Head of caudate nucleus (tissue), 42 donors: ENCODE results near the gene BRD2.

Experiments
- DNase-seq, 42 donors: peaks; one replicate each; pipeline versions ENCODE4 v3.0.0 to v3.0.0-alpha.2; 2020 to 2021; ENCODE audit warnings: mixed read lengths in 7 of 42
- intact Hi-C: fragments of 100-400 bp; cut with DNase I; formaldehyde crosslinking; loops from one replicate; pipeline ENCODE4 v1.15.0; 2022

Gene BRD2

DNA sequence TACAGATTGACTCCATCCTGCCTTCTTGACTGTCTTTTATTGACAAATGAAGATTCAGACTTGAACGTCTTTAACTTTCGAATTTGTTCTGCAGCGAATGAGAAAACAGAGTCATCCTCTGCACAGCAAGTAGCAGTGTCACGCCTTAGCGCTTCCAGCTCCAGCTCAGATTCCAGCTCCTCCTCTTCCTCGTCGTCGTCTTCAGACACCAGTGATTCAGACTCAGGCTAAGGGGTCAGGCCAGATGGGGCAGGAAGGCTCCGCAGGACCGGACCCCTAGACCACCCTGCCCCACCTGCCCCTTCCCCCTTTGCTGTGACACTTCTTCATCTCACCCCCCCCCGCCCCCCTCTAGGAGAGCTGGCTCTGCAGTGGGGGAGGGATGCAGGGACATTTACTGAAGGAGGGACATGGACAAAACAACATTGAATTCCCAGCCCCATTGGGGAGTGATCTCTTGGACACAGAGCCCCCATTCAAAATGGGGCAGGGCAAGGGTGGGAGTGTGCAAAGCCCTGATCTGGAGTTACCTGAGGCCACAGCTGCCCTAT is 12.2 kb downstream of the BRD2 start:
- intact Hi-C loops = loop anchor here (5.0 kb wide), 1 partner anchor 48 kb away; no protein-coding TSS in a partner anchor
- DNase-seq = no peak

DNA sequence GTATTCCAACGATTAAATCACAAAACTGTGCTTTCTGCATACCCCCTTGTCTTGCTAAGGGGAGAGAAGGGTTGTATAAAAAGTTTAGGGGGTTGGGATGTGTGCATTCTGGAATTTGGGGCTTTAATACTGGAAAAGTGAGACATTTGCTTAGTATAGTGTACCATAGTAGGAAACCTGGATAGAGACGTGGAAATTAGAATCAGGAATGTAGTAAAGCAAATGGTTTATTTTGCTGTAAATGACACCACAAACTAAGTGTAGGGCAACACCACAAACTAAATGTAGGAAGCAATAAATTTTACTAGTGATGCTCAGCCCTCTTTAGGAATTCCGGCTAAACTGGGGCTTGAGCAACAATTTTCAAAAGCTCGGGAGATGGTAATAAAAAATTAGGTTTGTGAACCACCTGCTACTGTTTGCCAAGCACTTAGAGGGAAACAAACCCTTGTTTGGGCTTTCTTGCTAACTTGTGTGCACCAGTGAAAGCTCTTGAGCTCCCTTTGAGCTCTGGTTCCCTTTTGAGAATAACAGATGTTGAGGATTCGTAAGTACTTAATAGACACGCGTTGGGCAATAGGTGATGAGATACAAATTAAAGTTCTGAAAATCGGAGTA is 13.8 kb downstream of the BRD2 start:
- no peak for DNase-seq
- intact Hi-C loops = loop anchor here (5.0 kb wide), 1 partner anchor 50 kb away; no protein-coding TSS in a partner anchor

DNA sequence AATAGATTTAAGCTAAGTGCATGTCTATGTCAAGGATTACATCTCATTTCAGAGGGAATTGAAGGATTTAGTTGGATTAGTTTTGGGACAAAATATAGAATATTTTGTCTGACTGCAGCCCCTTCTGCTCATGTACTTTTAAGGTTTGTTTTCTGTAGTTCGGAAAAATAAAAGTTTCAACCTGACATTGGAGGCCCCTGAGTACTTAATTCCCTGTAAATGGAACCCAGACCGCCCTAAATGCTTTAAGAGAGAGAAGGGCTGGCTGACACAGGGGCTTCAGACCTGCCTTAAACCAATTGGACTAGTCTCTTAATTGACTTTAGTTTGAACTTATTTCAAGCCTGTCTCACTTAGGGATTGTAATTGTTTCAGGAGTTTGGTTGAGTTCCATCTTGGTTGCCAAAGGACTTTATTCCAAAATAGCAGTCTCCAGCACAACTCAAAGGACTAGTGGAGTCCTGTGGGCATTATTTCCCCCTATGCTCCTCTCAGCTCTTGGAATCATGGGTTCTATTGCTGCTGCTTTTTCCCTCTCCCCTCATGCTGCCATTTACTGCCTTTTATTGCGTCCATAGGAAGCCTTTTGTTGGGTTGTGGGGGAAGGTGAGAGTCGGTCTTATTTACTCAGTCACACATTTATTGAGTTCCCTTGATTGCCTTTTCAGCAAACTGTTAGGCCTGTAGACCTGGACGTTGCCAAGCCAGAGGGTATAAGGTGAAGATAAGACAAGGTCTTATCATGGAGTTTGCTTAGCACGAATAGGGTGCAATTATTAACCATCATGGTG is 14.5 kb downstream of the BRD2 start:
- DNase-seq = no peak
- intact Hi-C loops = loop anchor here (5.0 kb wide), 1 partner anchor 51 kb away; no protein-coding TSS in a partner anchor

DNA sequence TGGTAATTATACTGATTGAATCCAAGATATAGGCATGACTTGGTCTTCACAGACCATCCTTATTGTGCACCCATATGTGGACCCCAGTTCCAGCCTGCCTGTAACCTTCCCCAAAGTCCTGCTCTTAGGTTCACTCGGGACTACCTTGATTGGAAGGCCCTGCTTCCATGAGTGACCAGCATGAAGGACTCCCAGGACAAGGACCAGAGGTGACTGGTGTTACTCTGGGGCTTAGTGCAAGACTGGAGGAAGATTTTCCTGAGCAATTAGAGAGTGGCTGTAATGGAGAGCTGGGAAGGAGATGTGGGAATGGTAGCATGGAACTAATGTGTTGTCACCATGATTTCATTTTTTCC is 15.1 kb downstream of the BRD2 start:
- DNase-seq = no peak

DNA sequence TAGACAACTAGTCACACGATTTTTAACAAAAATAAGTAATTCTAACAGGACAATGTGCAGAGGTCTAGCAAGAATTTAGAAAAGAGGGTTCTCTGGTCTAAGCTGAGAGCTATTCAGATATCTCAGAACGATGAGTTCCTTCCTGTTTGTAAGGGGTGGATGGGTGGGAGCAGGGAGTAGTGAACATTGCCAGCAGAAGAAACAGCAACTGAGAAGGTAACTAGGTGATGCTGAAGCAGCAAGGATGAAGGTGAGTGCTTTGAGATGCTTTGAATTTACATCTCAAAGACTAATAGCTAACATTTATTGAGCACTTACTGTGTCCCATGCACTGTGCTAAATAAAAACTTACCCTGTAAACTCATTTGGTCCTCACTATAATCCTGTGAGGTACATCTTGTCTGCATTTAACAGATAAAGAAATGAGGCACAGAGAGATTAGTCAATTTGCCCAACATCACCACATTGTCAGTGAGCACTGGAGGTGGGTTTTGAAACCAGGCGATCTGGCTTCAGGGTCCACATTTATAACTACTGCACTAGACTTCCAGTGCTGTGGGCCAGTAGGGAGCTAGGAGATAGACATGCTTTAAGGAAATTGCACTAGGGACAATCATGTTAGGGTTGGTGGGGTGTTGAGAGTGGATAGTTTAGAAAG is 15.7 kb downstream of the BRD2 start:
- DNase-seq = no peak

More for the DNA sequence above, 15.1 kb downstream of the BRD2 start:
- intact Hi-C loops = loop anchor here (5.0 kb wide), 1 partner anchor 51 kb away; no protein-coding TSS in a partner anchor

DNA sequence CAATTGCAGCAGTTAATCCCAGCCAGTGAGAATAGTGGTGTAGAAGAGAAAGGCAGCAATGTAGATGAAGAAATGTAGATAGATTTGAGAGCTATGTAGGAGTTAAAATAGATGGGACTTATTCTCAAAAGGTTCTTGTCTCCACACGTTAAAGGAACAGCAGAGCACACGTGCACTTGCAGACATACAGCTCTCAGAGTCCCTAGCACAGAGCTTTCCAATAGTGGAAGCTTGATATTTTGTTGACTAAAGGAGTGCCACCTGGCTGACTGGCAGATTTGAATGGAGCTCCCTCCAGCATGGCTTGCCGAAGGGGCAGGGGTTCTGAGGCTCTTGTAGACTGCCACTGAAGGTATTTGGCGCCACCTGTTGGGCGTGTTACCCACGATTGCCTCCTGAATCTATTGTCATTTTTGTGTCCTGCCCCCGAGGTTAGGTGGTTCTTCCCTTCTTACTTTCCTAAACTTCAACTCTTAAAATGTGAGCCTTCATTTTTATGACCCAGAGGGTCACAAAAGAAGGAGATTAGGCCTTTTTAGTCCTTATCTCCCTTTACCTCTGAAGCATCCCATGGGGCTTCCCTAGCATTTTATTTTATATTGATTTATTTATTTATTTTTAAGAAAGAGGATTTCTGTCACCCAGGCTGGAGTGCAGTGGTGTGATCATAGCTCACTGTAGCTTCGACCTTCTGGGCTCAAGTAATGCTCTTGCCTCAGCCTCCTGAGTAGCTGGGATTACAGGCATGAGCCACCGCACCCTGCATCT is 16.4 kb downstream of the BRD2 start:
- intact Hi-C loops = loop anchor here (5.0 kb wide), 2 partner anchors 53 to 98 kb away; no protein-coding TSS in a partner anchor
- peak; percentile 82 to 97 (median 92) for DNase-seq

More for the DNA sequence above, 15.7 kb downstream of the BRD2 start:
- intact Hi-C loops = loop anchor here (5.0 kb wide), 1 partner anchor 52 kb away; no protein-coding TSS in a partner anchor

DNA sequence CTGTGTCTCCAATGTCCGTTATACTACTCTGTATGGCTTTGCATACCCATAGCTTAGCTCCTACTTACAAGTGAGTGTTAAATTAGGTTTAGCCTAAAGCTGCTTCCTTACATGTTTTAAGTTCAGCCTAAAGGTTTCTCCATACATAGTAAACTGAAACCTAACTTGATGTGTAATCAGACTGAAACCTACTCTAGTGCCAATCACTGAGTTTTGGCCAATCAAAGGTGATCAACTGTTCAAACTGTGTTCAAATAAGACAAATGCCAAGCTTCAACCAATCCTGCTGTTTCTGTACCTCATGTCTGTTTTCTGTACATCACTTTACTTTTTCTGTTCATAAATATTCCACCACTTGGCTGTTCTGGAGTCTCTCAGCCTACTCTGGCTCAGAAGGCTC is 21.0 kb downstream of the BRD2 start:
- DNase-seq = no peak
- intact Hi-C loops = loop anchor here (5.0 kb wide), 1 partner anchor 102 kb away; no protein-coding TSS in a partner anchor

DNA sequence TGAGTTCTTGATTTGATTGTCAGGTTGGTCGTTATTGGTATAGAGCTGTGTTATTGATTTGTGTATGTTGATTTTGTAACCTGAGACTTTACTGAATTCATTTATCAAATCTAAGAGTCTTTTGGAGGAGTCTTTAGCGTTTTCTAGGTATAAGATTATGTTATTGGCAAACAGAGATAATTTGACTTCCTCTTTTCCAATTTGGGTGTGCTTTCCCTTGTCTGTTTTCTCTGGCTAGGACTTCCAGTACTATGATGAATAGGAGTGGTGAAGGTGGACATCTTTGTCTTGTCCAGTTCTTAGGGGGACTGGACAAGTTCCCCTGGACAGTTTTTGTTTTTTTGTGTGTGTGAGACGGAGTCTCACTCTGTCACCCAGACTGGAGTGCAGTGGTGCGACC is 23.6 kb downstream of the BRD2 start:
- no peak for DNase-seq
- intact Hi-C loops = no loop called here

DNA sequence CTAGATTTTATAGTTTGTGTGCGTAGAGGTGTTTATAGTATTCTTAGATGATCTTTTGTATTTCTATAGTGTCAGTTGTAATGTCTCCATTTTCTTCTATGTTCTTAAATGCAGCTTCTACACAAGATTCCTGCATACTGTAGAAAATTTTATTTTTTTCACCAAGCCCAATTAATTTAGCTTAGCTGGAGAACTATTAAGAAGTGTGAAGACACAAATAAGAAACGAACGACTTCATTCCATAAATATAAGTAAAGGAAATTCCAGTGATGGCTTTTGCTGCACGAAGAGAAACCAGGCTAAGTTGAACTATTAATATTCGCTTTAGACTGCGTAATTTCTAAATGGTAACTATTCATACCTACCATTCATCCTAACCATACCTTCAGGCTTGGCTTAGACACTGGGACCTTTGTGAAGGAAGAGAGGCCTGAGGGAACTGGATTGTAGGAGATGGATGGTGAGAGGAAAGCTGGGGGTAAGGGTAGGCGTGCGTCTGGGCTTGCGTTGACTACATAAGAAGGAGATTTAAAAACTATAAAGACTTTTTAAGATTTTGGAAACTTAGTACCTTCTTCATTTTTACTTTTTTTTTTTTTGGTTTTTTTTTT is 25.1 kb downstream of the BRD2 start:
- intact Hi-C loops = no loop called here

DNA sequence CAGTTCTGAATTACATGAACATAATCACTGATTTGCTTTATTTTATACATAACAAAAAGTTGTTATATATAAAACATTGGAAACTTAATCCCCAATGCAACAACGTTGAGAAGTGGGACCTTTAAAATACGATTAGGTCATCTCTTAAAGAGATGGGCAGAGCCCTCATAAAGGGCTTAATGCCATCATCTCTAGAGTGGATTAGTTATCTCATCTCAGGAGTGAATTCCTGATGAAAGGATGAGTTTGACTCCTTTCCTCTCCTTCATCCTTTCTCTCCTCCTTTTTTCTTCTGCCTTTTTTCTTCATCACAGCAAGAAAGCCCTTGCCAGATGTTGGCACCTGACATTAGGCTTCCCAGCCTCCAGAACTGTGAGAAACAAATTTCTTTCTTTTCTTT is 27.1 kb downstream of the BRD2 start:
- intact Hi-C loops = no loop called here
- DNase-seq = no peak

More for the DNA sequence above, 25.1 kb downstream of the BRD2 start:
- no peak for DNase-seq

DNA sequence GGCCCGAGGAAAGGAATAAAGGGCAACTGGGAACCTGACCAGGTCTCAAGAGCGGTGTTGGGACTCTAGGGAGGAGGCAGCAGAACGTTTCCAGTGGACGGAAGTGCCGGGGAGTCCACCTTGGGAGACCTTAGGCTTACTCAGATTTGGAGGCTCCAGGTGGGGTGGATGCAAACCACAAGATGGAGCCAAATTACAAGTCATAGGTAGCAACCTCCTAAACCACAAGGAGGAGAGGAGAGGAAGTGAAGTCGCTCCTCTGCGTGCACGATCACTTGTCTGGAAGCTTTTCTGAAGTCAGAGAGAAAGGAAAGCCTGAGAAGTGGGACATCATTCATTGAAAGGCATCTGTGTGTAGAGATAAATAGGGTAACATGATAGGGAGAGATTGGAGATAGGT is 31.7 kb downstream of the BRD2 start:
- DNase-seq = peak in 2 of 42 donors; percentile 15 to 32
- intact Hi-C loops = no loop called here

DNA sequence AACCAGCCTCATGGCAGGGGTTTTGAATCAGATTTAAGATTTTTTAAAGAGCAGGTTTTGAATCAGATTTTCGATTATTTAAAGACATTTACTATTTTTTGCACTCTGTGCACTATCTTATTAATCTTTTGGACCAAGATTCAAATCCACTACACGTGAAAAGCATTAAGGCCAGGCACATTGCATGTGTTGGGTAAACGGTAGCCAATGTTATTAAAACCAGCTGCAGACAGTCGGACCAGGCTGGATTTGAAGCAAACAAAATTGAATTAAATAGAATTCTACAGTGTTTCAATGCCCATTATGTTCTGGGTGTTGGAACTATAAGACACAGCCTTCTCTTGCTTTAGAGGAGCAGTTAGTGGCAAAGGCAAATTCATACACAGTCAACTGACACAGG is 33.3 kb downstream of the BRD2 start:
- intact Hi-C loops = no loop called here

DNA sequence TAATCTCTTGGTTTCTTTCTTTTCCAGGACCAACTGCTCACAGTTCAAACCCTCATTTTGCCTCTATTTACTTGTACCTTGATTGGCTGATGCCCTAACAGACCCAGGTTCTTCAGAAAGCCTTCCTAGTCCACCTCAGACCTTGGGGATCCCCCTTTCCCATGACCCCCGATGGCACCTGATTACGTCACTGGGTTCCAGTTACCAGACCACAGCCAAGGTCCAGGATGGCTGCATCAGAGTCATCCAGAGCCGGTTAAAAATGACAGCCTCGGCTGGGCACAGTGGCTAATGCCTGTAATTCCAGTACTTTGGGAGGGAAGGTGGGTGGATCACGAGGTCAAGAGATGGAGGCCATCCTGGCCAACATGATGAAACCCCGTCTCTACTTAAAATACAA is 36.5 kb downstream of the BRD2 start:
- intact Hi-C loops = no loop called here
- no peak for DNase-seq

More for the DNA sequence above, 33.3 kb downstream of the BRD2 start:
- DNase-seq = no peak

DNA sequence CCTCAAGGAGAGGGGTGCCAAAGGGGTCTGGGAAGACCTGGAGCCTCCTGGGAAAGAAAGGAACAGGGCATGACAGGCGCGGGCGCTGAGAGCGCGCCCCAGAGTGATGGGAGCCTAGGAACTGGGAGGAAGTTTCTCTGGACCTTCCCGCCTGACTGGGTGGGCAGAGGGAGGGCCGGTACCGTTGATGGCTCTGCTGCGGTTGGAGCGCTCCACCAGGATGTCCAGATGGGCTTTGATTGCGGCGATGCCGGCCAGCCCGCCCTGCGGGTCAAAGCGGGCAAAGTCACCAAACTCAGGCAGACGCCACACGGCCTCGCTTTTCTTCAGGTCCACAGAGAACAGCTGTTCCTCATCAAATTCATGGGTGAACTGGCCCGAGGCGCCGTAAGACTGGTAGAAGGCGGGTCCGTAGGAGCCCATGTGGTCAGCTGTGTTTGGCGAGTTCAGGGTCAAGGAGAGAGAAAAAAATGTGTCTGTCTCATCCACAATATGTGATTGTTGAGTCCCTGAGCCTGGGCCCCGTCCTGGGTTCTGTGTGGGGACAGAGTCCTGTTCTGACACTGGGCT is 39.5 kb downstream of the BRD2 start:
- intact Hi-C loops = no loop called here
- DNase-seq = no peak

DNA sequence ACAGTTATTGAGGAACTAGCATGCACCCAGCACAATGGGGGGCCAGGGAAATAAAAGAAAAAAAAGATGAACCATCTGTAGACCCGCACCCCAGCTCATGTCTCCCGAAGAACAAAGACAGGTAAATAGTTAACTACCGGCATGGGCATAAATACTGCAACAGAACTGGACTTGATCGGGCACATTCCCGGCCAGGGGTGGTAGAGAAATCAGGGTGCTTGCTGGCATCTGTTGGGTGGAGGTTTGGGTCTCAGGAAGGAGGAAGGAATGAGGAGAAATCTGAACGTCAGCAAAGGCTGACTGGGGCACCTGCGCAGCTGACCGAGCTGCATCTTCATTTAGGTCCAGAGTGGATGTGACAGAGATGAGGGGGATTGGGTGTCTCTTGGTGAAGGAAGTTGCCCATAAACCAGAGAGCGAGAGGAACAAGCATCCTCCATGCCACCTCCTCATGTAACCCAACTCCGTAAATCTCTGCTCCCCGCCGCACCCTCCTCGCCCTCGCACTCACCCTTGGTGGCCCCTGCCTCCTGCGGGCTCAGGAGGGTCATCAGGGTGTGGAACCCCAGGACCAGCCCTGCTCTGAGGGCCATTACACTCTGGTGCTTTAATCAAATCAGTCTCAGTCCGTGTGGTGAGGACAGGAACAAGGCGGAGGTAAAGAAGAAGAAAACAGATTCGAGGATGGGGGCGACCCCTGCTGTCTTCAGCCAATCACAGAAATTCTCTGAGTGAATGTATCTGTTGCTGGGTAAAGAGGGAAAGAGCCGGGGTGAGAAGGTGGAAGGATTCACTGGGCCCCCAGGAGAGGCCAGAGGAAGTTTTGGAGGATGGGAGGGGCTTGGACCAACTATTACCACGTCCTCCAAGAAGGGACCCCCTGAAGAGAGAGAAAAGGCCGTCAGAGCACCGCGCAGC is 40.8 kb downstream of the BRD2 start, which contains the start of gene HLA-DOA:
HLA-DOA (minus strand) TSS at position 648 of the 918 bp plus-strand sequence.
- intact Hi-C loops = no loop called here
- peak in 20 of 42 donors; percentile 12 to 58 (median 34) for DNase-seq

DNA sequence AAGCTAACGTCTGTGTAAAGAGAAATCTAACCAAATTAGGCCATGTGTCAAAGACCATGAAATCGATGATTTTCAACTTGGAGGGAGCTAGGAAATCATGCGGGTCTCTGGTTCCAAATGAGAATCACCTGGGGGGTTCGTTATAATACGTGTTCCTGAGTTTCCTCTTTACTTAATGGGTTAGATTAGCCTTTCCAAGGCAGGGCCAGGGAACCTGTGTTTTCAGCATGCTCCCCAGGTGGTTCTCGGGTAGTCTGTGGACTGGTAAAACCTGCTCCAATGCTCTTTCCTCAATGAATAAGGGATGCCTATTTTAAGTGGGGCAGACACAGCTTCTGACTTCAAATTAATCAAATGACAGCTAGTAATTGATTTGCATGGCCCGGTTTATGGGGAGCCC is 42.0 kb downstream of the BRD2 start:
- no peak for DNase-seq
- intact Hi-C loops = loop anchor here (10.0 kb wide), 2 partner anchors 64 to 234 kb away; partner anchors contain the start of genes HLA-DPA1 and HLA-DPB1

DNA sequence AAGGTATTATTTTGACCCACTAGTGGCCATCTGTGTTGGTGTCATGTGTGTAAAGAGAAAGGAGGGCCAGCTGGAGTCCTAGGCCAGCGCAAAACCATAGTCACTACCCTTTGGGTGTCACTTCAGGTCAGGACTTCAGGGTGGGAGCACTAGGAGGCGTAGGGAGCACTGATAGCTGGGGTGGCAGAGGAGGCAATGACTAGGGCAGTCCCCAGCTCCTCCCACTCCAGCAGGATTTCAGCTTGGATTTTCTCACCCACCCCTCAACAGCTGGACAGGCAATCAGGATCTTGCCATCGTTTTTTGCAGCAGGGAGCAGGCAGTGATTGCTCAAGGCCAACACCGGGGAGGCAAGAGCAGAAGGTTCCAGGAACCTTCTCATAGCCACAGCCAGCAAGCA is 45.2 kb downstream of the BRD2 start:
- no peak for DNase-seq
- intact Hi-C loops = loop anchor here (10.0 kb wide), 2 partner anchors 61 to 231 kb away; partner anchors contain the start of genes HLA-DPA1 and HLA-DPB1
